Activated naive CD8-positive, alpha-beta T cell treated with anti-CD3 and anti-CD28 coated beads, Interleukin-2, amount 50 U/mL, for 16 hours (primary cell): Measurements from ENCODE around the gene GNG12.

Experiments
- DNase-seq: peaks from one replicate; pipeline ENCODE4 v3.0.0-alpha.2; 2020; ENCODE audit warnings: low read depth, low spot score

Gene GNG12

DNA sequence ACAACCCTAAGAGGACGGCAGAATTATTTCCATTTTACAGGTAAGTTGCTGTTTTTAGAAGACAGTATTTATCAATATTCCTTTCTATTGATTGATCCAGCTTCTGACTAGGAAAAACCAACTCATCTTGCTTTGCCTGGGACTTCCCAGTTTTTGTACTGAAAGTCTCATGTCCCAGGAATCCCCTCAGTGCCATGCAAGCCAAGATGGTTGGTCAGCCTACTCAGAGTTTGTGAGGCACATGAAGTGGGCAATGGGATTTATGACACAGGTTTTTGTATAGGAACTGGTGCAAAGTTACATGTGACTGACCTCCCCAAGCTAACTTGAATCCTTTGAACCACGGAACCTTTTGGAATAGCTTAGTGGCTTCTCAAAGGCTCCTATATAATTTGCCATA, 45.5 kb downstream of the GNG12 start:
- DNase-seq: no peak

DNA sequence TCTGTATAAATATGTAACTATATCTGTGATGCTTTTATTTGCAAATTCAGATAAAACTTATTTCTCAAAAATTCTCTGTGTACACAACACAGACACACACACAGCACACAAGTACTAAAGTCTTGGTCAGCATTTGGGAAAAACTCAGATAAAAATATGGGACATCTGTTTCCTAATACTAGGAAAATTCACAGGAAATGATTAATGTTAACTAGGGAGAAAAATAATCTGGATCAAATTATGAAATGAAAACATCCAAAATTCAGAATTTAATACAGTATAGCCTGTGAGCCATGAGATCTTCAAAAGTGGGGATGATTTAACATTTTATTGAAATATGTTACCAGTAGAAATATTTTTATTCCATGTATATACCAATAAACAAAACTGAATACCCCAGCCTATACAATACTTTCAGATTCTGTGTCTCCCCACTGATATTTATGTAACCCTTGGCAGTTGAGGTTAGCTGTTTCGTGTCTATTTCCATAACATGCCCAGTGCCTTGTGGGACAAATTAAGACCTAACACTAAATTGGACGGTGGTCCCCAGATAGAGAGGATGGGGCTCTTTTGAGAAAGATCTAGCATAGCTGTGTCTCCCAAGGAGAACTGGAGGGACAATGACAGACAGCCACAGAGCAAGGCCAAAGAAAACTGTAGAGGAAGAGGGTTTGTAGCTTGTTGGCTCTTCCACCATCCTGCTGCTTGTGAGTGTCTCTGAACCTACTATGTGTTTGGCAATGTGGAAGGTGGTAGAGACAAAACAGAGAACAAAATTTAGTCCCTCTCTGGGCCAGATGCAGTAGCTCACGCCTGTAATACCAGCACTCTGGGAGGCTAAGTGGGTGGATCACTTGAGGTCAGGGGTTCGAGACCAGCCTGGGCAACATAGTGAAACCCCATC, 47.2 kb downstream of the GNG12 start:
- no peak for DNase-seq

DNA sequence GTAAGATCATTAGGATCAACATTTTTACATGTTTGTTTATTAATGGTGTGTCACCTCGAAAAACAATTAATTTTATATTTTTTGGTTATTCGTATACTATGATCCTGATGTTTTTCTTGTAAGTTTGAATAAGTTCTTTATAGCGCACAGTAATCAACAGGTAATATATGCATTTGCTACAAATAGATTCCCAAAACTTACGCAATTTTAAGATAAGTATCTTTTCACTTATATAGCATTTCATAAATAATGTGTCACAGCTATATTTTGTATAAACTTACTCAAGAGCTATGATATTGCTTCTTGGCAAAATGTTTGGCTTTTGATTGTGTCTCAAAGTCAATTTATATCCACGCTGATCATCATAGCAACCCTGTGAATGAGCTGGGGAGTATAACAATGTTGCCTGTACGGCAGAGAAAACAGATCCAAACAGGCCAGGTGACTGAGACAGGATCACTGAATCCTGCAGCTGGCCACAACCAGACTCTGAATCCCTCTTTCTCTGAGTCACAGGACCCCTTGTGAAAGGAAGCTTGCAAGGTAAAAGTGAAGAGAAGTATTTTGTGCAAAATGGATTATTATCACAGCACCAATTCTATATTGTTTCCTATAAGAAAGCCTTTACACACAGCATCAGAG, 48.6 kb downstream of the GNG12 start:
- DNase-seq: no peak

- no peak for DNase-seq
These were observed 52.6 kb downstream of the GNG12 start for GRCh38 chr1:67780637-67781036.

- no peak for DNase-seq
These were observed 55.8 kb downstream of the GNG12 start for GRCh38 chr1:67777440-67777839.

DNA sequence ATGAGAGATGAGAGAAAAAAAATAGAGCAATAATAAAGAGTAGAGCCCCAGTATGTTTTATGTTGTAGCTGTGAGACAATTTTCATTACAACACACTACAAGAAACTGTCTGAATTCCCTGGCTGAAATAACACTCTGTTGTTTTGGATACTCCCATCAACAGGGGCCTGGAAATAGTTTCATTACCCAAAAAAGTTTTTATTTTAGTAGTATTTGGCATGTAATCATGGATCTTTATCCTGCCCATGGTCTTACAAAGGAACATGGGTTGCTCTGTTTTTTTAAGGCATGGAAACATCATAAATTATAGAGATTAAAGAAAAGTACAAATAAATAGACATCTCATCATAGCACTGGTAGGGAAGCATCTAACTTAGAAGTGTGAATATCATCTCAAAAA, 56.3 kb downstream of the GNG12 start:
- DNase-seq: no peak

DNA sequence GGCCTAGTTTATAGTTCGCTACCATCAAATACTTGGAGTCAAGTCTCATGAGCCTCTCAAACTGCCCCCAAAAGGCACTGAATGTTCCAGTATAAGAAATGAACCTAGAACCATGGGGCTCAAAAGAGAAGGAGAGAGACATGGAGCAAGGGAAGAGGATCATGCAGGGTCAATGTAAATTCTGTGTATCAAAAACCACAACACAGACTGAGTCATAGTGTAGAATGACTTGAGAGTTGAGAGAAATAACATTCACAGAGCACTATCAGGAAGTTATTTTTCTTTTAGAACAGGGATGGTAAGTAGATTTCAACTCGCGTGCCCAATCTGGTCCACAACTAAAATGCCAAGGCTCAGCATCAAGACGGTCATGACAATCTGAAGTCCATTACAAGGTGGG, 59.8 kb downstream of the GNG12 start:
- DNase-seq: no peak

DNA sequence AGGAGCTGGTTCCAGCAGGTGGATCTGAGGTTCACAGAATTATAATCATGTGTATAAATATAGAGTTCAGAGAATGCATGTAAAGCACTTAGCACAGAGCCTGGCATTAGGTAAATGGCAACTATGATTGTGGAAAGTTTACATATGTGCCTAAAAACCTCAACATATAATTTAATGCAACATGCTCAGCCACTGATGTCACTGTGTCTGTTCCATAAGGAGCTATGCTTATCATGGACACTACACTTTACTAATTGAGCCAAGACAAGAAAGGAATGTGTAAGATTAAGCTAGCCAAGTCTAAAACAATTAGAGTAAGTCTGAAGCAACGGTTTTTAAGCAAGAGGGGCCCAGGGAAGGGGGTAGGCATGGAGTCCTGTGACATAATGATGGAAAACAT, 61.5 kb downstream of the GNG12 start:
- DNase-seq: no peak

- no peak for DNase-seq
These were observed 62.1 kb downstream of the GNG12 start for GRCh38 chr1:67771152-67771551.

DNA sequence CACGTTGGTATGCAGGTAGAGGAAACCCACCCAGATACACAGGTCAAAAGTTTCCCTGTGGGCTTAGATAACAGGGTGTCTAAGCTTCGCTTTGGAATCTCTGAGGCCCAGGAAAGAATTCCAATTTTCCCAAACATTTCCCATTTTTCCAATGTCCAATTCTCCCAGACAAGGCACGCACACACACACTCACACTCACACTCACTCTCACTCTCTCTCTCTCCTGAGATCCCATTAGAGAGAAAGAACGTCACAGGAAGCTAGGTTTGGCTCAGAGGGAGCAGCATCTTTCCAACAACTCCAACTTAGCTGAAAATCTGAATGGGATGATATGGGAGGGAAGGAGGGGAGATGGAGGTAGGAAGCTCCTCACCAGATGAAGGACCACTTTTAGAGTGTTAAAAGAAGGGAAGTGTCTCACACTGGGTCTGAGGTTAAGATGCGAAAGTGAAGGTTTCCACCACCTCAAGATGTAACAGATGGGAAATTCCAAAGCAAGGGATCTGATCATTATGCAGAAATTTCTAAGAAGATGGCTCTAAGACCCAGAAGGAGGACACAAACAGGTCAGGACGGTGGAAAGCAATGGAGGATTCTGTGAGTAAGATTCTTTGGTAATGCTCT, 63.5 kb downstream of the GNG12 start:
- no peak for DNase-seq

GRCh38 chr1:67768480-67768879, 64.8 kb downstream of the GNG12 start:
- no peak for DNase-seq

DNA sequence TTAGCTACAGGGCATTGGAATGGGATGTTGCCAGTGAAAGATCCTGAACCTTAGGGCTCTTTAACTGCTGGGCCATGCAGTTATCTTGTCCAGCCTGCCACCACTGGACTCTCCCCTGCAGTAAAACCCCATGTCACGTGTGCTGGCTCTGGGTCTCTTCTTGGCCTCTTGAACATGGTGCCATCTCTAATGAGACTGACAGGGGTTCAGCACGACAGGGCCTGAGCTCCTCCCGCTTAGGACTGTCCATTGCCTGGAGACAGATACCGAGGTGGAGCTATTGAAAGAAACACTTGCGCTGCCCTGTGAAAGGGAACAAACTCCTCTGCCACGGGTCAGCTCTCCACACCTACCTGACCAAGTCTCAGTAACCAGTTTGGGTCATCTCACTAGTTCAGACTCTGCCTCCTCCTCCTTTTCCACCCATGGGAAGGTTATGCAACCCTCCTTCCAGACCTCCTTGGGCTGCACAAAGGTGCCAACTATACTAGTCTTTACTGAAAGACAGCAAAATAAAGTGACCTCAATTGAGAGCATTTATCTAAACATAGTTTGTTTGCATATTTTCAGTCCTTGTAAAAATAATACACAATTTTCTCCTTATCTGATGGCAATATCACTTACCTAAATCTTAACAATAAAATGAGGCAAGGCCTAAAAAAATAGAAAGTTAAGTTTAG, 66.0 kb downstream of the GNG12 start:
- no peak for DNase-seq

DNA sequence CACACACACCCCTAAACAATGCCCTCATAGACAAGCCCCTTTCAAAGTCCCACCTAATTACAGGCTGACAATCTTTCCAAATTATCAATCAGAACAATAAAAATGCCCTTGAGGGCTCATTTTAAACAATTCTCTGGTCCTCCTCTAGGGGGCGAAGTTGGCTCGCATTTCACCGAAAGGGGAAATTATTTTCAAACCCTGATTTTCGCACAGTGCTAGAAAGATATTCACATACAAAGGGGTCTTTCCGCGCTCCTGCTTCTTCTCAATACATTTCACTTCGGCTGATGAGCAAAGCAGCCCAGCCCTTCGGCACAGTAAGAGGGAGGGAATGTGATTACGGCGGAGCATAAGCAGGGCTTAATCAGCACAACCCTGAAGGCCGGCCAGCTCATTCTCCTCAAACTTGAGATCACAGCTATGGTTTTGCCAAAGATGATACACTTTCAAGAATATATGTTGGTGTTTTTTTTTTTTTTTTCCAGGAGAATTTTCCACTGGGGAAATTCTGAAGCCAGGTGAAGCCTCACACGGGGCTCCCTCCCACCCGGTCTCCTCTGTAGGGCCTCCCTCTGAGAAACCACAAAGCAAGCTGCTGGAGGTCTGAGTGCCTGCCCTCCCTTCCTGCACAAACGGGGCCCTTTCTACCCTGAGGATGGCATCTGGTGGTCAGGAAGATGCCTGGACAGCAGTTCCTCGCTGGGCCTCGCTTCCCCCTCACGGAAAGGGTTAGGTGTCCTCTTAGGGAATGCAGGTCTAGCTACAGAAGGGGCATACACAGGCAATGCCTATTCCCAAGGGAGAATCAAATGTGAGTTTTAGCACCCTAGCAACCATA, 66.9 kb downstream of the GNG12 start:
- DNase-seq: no peak

DNA sequence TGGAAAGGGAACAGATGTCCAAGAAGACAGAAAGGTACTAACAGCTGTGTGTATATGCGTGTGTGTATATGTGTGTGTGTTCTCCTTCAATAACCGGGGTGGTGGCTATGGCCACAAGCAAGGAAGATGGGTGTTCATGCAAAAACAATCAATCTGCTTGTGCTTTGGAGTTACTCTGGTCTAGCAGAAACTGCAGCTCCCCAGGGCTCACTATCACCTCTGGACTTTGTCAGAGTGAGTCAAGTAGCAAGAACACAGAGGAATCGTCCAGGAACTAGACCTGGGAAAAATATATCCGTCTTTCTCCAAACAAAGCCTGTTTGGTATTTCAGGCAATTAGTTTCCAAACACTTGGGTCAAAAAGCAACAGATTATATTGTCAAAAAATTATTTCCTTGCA, 68.6 kb downstream of the GNG12 start:
- DNase-seq: no peak

- no peak for DNase-seq
These were observed 71.5 kb downstream of the GNG12 start for GRCh38 chr1:67761730-67762129.

DNA sequence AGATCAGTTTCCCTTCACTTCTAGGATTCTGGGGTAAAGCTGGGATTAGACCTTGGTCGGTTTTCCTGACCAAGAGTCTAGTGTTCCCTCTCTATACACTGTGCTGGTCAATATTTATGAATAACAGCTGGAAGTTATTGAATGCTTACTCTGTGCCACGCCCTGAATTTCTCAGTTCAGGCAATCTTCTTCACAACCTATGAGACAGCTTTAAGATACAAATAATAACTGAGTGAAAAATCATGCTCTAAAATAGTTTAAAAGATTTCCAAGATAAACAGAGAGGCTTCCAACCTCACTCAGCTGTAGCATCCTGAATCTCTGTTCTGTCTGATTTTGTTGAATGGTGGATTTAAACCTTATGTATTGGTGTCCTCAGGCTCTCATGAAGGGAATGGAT, 72.2 kb downstream of the GNG12 start:
- DNase-seq: no peak

- peak; percentile 22 for DNase-seq
These were observed 73.0 kb downstream of the GNG12 start for GRCh38 chr1:67760030-67760821.

DNA sequence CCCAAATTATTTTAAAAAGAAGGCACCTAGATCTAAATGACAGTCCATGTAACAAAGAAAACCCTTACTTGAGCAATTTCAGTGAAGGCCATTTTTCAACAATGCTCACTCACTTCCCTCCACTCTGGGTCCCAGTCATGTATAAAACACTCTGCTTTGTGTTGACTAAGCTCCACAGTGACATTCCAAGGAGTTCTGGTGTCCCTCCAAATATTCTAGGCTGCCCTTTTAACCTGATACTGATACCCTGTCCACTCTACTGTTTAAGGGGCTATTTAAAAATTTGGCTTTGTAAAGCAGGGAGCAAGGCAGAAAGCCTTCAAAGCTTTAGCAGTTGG, 73.6 kb downstream of the GNG12 start:
- DNase-seq: no peak

DNA sequence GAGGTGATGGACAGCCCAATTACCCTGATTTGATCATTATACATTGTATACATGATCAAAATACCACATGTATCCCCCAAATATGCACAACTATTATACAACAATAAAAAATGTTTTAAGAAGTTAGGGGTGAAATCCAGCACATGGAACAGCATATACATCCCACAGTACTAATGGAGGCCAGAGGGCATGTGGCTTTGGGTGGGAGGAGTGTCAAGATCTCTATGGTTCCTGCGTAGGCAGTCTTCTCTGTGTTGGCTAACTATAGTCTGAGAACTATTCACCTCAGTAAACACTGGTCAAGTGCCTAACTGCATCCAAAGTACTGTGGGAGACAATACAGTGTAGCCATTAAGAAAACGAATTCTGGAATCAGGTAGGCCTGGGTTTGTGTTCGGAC, 74.2 kb downstream of the GNG12 start:
- no peak for DNase-seq

DNA sequence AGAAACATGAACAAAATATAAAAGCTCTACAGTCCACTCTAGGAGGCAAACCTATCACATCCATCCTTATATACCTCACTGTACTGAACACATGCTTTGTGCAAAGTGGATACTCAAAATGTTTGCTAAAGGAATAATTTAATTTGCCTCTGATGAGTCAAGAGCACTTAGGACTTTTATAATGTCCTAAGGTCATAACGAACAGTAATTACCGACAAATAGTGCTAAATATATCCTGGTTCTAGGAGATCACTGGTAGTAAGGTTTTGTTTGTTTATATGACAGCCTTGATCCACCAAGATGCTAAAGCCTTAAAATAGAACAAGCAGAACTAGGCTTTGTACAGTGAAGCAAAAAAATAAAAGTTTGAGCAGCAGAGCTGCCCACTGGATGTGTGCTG, 77.6 kb downstream of the GNG12 start:
- DNase-seq: no peak

GRCh38 chr1:67755160-67755559, 78.1 kb downstream of the GNG12 start:
- DNase-seq: no peak
